GM12873 (cell line): ENCODE results near the gene VPS16.

Experiments used
- TF ChIP-seq, protein P1 (sequence below): IDR thresholded peaks from 2 replicates; pipeline ENCODE4 v1.5.1; 2012; ENCODE audit warnings: low read depth, mild to moderate bottlenecking, moderate library complexity, low read length, control low read depth; ENCODE audit not compliant: insufficient read depth; ENCODE audit errors: missing control alignments

VPS16 gene

DNA sequence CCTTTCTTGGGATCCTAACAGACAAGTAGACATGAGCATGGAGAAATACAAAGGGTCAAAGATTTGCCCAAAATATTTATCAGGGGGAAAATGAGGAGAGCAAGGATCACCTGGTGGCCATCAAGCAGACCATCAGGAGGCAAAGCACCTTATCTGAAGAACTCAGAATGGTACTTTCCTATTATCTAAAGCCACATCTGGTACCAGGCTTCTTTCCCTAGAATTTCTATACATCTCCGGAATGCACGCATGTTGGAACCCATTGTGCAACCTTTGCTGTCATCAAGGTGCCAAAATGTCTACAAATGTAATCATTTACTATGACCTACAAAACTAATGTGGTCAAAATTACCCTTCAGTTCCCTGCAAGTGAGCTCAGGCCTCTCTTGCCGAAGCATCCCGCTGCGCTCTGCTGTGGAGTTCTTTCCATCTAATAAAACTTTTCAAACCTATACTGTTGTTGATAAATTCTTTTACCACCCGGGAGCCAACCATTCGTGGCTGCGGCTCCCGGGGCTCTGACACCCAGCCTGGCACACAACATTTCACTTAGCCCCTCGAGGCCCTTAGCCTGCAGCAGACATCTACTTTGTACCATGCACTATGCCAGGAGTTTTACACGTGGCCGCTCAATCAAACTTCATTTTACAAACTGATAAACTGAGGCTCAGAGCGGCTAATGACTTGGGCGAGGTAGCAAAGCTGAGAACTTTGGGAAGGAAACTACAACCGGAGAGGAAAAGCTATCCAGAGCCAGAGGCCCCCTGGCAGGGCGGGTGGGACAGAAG lies 36.3 kb upstream of the VPS16 start:
- TF ChIP-seq, protein P1, sequence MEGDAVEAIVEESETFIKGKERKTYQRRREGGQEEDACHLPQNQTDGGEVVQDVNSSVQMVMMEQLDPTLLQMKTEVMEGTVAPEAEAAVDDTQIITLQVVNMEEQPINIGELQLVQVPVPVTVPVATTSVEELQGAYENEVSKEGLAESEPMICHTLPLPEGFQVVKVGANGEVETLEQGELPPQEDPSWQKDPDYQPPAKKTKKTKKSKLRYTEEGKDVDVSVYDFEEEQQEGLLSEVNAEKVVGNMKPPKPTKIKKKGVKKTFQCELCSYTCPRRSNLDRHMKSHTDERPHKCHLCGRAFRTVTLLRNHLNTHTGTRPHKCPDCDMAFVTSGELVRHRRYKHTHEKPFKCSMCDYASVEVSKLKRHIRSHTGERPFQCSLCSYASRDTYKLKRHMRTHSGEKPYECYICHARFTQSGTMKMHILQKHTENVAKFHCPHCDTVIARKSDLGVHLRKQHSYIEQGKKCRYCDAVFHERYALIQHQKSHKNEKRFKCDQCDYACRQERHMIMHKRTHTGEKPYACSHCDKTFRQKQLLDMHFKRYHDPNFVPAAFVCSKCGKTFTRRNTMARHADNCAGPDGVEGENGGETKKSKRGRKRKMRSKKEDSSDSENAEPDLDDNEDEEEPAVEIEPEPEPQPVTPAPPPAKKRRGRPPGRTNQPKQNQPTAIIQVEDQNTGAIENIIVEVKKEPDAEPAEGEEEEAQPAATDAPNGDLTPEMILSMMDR: no peak

DNA sequence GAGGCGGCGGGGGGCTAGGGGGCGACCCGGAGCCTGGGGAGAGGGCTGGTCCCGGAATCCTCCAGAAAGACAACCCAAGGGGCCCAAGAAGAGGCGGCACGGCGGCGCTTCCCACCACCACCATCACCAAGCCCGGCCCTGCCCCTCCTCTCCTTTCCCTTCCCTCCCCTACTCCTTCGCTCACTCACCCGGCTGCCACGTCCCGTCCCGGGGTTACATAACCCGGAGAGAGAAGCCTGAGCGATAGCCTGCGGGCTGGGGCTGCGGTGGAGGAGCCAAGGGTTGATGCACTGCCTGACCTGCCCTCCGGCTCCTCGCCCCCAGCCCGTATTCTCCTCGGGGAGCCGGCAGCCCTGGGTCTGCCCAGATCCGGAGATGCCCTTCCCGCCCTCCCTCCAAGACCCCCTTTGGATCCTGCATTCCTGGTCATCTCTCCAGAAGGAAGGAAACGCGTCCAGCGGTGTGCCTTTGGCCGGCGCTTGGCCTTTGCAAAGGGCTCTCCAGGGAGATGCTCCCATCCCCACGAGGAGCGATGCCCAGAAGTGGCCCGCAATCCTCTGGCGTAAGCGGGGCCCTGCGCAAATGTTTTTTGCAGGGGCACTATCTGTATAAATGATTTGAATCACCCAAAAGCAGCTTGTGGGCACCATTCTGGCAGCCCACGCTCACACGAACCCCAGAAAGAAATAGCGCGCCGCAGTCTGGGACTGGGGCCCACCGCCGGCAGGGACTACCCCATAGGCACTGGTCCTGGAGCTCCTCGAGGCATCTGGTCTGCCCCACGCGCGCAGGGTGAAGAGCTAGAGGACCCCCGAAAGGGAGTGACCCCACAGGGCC lies 35.5 kb upstream of the VPS16 start:
- TF ChIP-seq, protein P1: no peak

DNA sequence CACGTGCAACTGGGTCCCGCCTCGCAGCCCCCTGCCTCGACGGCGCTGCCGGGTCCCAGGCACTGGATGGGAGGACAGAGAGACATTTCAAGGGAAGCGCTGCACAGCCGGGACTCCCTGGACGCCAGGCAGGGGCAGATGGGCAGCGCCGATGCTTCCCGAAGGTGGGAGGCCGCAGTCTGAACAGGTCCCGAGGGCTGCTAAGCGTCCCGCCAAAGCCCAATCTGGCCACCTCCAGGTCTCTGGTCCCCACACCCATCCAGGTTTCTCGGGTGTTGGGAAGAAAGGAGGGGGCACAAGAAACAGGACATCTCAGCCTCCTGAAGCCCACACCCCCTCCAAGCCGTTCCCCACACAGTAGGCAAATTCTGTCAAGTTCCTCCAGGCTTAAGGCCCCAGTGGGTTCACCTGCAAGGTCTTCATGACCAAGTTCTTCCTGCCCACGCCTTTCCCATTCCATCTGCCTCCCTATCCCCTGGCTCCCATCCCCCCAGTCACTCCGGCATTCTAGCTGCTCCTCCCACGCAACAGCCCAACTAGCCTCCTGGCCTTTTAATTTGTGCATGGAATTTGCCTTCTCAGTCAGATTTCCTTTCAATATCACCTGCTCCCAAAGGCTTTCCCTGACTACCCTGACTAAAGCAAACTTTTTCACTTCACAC lies 34.7 kb upstream of the VPS16 start:
- TF ChIP-seq, protein P1: no peak

DNA sequence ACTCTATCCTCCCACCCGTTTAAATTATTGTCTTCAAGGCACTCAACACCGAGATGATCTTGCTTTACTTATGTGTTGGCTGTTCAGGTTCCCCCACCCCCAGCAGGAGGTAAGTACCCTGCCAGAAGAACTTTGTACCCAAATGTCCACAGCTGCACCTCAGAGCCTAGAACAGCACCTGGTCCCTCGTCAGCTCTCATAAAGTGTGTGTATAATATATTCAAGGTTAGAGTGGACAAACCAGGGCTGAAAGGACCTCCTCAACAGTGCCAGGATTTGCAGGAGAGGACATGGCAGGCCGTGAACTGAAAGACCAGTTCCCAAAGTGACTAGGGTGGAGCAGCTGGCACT lies 34.2 kb upstream of the VPS16 start:
- TF ChIP-seq, protein P1: no peak

DNA sequence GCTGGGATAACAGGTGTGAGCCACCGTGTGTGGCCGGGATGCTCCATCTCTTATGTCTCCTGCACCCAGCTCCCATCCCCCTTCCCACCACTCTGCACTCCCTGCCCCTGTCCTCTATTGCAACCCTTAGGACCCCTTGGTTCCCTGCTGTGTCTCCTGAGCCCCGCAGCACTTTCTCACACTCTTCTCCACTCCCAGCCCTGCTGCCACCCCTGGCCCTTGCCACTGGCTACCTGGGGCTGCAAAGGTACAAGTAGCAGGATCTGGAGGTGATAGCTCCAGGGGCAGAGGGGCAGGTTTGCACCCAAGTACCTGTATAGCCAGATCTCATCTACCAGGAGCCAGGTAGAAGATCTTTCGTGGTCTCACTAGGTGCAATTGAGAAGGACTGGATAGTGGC lies 33.5 kb upstream of the VPS16 start:
- TF ChIP-seq, protein P1: no peak

DNA sequence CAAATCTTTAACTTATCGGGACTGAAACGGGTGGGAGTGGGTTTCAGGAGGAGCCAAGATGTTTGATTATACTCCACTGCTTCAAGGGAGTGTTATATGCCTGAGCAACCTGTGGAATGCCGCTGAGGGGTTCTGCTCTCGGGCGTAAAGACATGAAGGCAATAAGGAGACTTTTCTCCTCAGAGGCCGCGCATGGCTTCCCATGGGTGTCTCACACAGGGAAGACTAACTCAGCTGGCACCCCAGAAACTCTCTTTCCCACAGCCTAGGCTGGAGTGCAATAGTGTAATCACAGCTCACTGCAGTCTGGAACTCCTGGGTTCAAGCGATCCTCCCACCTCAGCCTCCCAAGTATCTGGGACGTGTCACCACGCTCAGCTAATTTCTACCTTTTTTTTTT lies 30.9 kb upstream of the VPS16 start:
- TF ChIP-seq, protein P1: no peak

DNA sequence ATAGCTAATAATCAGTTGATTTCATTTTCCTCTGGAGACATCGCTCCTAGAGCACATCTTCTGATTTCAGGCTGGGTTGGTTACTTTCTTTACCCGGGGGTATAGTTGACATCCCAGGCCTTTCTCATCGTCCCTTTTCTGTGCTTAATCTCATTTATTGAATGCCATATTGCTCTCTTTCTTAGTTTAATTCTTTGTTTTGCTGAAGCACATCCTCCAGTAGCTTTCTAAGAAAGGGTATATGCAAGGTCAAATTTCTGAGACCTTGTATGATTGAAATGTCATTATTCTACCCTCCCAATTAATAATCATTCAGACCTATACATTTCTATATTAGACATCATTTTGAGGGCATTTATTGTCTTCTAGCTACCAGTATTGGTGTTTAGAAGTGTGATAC lies 28.4 kb upstream of the VPS16 start:
- TF ChIP-seq, protein P1: no peak
